GM15510 (cell line): ENCODE results near the gene MED10.

Experiments used
- POLR2A ChIP-seq: IDR thresholded peaks from 3 replicates; pipeline ENCODE4 v1.6.1; 2011; ENCODE audit warnings: borderline replicate concordance; ENCODE audit not compliant: insufficient read length; ENCODE audit errors: extremely low read depth

MED10 gene

GRCh38 chr5:6322163-6322713 is 56.1 kb downstream of the MED10 start:
- TF ChIP-seq POLR2A, result no peak
